WTC11 (cell line): ENCODE results near the gene IZUMO4.

Source experiments
- CTCF ChIP-seq: fragments of 200-600 bp; IDR thresholded peaks from 2 replicates; pipeline ENCODE4 v1.8.0; 2022; ENCODE audit warnings: antibody characterized with exemption
- ELF4 ChIP-seq: sonication (generic); formaldehyde crosslinking; IDR thresholded peaks from 2 replicates; pipeline ENCODE4 v1.8.1; 2022; ENCODE audit warnings: low read depth, mild to moderate bottlenecking, moderate library complexity, missing genetic modification reagents
- FOXP1 ChIP-seq: sonication (generic); formaldehyde crosslinking; IDR thresholded peaks from 2 replicates; pipeline ENCODE4 v1.8.0; 2022; ENCODE audit warnings: missing genetic modification reagents, mild to moderate bottlenecking, moderate library complexity, borderline replicate concordance
- TF ChIP-seq, protein P1 (sequence below): sonication (generic); formaldehyde crosslinking; IDR thresholded peaks from 2 replicates; pipeline ENCODE4 v1.8.0; 2022; ENCODE audit warnings: missing genetic modification reagents
- TF ChIP-seq, protein P2 (sequence below): sonication (generic); formaldehyde crosslinking; IDR thresholded peaks from 2 replicates; pipeline ENCODE4 v1.8.1; 2023; ENCODE audit warnings: mild to moderate bottlenecking, missing genetic modification reagents, borderline replicate concordance
- TF ChIP-seq, protein P3 (sequence below): fragments of 250-450 bp; sonication (Bioruptor Pico); conservative IDR thresholded peaks from 2 replicates; pipeline ENCODE4 v1.9.0; 2021; ENCODE audit warnings: mild to moderate bottlenecking

DNA sequence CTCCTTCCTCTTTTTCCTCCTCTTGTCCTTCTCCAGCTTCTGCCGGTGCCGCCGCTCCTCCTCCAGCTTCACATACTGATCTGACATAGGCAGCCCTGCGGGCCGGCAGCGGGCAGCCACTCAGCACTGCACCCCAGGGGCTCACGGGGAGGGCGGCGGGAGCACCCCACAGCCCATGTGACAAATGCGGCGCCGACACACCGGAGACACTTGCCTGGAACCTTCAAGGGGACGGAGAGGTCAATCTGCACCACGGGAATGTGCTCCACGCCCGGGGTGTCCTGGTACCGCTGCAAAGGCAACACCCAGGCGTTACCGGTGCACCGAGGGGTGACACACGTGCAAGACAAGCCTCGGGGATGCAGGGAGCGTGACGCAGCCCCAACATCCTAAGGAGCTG lies 18.6 kb downstream of the IZUMO4 start:
- TF ChIP-seq CTCF (no peak), FOXP1 (CRISPR knock-in tag) (no peak), ELF4 (CRISPR knock-in tag) (no peak)
- TF ChIP-seq, protein P1, sequence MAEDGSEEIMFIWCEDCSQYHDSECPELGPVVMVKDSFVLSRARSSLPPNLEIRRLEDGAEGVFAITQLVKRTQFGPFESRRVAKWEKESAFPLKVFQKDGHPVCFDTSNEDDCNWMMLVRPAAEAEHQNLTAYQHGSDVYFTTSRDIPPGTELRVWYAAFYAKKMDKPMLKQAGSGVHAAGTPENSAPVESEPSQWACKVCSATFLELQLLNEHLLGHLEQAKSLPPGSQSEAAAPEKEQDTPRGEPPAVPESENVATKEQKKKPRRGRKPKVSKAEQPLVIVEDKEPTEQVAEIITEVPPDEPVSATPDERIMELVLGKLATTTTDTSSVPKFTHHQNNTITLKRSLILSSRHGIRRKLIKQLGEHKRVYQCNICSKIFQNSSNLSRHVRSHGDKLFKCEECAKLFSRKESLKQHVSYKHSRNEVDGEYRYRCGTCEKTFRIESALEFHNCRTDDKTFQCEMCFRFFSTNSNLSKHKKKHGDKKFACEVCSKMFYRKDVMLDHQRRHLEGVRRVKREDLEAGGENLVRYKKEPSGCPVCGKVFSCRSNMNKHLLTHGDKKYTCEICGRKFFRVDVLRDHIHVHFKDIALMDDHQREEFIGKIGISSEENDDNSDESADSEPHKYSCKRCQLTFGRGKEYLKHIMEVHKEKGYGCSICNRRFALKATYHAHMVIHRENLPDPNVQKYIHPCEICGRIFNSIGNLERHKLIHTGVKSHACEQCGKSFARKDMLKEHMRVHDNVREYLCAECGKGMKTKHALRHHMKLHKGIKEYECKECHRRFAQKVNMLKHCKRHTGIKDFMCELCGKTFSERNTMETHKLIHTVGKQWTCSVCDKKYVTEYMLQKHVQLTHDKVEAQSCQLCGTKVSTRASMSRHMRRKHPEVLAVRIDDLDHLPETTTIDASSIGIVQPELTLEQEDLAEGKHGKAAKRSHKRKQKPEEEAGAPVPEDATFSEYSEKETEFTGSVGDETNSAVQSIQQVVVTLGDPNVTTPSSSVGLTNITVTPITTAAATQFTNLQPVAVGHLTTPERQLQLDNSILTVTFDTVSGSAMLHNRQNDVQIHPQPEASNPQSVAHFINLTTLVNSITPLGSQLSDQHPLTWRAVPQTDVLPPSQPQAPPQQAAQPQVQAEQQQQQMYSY, result no peak
- TF ChIP-seq, protein P2, sequence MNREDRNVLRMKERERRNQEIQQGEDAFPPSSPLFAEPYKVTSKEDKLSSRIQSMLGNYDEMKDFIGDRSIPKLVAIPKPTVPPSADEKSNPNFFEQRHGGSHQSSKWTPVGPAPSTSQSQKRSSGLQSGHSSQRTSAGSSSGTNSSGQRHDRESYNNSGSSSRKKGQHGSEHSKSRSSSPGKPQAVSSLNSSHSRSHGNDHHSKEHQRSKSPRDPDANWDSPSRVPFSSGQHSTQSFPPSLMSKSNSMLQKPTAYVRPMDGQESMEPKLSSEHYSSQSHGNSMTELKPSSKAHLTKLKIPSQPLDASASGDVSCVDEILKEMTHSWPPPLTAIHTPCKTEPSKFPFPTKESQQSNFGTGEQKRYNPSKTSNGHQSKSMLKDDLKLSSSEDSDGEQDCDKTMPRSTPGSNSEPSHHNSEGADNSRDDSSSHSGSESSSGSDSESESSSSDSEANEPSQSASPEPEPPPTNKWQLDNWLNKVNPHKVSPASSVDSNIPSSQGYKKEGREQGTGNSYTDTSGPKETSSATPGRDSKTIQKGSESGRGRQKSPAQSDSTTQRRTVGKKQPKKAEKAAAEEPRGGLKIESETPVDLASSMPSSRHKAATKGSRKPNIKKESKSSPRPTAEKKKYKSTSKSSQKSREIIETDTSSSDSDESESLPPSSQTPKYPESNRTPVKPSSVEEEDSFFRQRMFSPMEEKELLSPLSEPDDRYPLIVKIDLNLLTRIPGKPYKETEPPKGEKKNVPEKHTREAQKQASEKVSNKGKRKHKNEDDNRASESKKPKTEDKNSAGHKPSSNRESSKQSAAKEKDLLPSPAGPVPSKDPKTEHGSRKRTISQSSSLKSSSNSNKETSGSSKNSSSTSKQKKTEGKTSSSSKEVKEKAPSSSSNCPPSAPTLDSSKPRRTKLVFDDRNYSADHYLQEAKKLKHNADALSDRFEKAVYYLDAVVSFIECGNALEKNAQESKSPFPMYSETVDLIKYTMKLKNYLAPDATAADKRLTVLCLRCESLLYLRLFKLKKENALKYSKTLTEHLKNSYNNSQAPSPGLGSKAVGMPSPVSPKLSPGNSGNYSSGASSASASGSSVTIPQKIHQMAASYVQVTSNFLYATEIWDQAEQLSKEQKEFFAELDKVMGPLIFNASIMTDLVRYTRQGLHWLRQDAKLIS (CRISPR knock-in tag), result no peak
- TF ChIP-seq, protein P3, sequence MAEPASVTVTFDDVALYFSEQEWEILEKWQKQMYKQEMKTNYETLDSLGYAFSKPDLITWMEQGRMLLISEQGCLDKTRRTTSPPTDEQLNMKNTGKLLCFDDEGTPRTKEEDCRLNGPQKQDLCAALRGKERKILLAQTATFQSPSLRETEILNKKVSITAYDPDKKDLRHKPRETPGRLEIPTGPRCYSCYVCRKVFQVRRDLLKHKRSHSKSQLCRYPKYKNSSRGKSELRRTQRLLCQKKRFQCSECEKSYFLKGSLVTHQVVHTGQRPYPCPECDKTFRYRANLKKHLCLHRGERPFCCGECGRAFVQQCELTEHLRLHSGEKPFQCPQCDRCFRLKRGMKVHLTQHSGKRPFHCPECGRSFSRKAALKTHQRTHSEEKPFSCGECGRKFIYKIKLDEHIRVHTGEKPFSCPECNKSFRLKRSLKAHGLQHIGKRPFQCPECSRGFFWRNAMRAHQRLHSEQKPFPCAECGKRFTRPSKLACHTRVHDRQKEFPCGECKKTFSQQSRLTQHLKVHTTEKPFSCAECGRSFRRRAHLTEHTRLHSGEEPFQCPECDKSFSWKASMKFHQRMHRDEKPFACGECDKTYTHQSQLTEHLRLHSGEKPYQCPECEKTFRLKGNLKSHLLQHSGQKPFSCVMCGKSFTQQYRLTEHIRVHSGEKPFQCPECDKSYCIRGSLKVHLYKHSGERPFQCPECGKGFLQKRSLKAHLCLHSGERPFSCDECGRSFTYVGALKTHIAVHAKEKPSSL (CRISPR knock-in tag), result no peak
